ENCODE measurements around the gene GTSE1.

GRCh38 chr22:46350121-46350520 is 53.5 kb downstream of the GTSE1 start:
- TF ChIP-seq REST (IDR thresholded peaks at IDR 0.05; ENCODE audit: insufficient read depth in 1 of 2, low read depth in 2 of 2, low read length in 2 of 2) = no peak
- no peak for TF ChIP-seq TAF1 (IDR thresholded peaks at IDR 0.05; ENCODE audit: borderline replicate concordance, insufficient read depth, low read length)
- TF ChIP-seq POLR2AphosphoS5 (IDR thresholded peaks at IDR 0.05; ENCODE audit: low read depth, low read length) = no peak
- no peak for TF ChIP-seq SIN3A (IDR thresholded peaks at IDR 0.05; ENCODE audit: borderline replicate concordance, insufficient read depth, low read length)
- TF ChIP-seq FOXP2 (optimal IDR thresholded peaks at IDR 0.05; ENCODE audit: borderline replicate concordance, extremely low read depth, extremely low read length, insufficient read depth) = no peak
